ENCODE measurements around the gene TOMM22.
A peak's percentile ranks its signal among the peaks of the same experiment; 100 is the strongest.

Gene TOMM22

GRCh38 chr22:38727123-38727522 is 45.4 kb downstream of the TOMM22 start:
- Mint-ChIP-seq H3K4me3 (no peak overlapping the region), H3K36me3 (ENCODE audit: insufficient read depth) (peaks cover 100% of the 10 kb centered on the region), H3K27me3 (no peaks in the 10 kb centered on the region), H3K27ac (peak overlapping the region; percentile 36 to 95), H3K9me3 (no peaks in the 10 kb centered on the region), H3K4me1 (ENCODE audit: low read depth in 2 of 2) (peaks cover 10 to 17% of the 10 kb centered on the region in 2 donors)
- ATAC-seq (replicated peaks) (no peak), DNase-seq (no peak)

DNA sequence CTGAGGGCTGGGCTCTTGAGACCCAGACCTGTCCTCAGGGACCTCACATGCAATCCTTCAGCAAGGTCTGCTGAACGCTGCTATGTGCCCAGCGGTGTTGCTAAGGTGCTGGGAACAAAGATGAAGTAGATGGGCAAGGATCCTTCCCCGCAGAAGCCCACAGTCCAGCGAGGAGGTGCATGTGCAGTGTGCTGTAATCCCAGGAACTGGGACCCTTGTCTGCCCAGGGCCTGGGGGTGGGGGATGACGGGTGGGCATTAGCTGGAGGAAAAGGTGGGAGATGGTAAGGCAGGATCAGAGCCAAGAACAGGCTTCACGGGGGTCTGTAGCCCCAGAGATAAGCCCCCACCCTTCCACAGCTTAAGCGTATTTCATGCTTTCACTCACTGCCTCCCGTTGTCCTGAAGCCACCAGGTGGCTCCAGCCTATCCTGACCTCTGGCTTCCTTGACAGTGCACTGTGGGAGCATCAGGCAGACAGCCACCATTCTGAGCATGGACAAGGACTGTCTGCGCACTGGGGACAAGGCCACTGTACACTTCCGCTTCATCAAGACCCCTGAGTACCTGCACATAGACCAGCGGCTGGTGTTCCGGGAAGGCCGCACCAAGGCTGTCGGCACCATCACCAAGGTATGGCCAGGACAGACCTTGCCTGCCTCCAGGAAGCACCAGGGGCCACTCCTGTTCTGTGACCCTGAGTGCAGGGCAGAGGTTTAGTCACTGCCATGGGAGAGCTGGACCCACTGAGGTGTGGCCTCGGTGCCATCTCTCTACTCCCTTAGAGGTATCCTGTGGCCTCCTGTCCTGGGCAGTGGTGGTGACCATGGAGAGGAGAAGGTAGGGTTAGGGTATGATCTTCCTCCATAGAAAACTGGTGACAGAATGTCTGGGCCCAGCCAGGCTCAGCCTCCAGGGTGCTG is 46.0 kb downstream of the TOMM22 start:
- Mint-ChIP-seq H3K27ac (peak overlapping the region in 1 of 2 donors; percentile 95), H3K9me3 (no peaks in the 10 kb centered on the region), H3K4me3 (no peak overlapping the region), H3K36me3 (ENCODE audit: insufficient read depth) (peaks cover 100% of the 10 kb centered on the region), H3K4me1 (ENCODE audit: low read depth in 2 of 2) (peaks cover 14 to 18% of the 10 kb centered on the region in 2 donors), H3K27me3 (no peaks in the 10 kb centered on the region)
- DNase-seq (no peak), ATAC-seq (replicated peaks) (no peak)

DNA sequence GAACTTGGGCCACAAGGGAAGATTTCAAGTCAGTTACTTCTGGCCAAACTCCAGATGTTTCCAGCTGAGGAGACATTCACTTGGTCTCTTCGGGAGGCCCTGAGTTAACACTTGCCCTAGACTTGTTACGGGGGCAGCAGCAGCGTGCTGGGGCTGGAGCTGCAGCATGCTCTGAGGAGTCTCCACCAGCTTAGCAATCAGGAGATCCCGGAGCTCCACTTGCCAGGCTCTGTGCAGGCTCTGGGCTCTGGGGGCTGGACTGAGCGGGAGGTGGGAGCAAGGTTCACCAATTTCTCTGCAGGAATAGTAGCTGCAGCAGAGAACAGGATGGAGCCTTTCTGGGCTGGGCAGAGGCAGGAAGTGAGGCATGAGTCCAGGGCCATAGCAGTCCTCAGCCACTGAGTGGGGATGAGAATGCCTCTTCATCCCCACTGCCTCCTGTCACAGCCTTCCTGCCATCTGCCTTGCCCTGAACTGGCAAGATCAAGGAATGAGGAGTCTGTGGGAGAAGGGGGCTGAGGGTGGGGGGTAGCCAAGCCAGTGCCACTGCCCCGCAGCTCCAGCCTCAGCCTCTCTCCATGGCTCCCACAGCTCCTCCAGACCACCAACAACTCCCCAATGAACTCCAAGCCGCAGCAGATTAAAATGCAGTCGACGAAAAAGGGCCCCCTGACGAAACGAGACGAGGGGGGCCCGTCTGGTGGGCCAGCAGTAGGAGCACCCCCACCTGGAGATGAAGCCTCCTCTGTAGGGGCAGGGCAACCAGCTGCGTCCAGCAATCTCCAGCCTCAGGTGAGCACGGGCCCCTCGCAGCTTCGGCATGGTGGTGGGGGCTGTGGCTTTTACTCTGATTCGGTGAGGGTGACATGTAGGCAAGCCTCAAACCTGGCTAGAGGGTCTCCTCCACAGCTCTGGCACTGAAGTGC is 47.4 kb downstream of the TOMM22 start:
- DNase-seq (no peak), ATAC-seq (replicated peaks) (no peak)
- peaks cover 22 to 29% of the 10 kb centered on the region in 2 donors for H3K4me1 Mint-ChIP-seq (ENCODE audit: low read depth in 2 of 2)
- H3K9me3 Mint-ChIP-seq, result no peaks in the 10 kb centered on the region
- no peaks in the 10 kb centered on the region for H3K27me3 Mint-ChIP-seq
- peak overlapping the region; percentile 28 to 95 for H3K27ac Mint-ChIP-seq
- H3K36me3 Mint-ChIP-seq (ENCODE audit: insufficient read depth), result peaks cover 100% of the 10 kb centered on the region
- H3K4me3 Mint-ChIP-seq, result peak overlapping the region; percentile 22 to 44

DNA sequence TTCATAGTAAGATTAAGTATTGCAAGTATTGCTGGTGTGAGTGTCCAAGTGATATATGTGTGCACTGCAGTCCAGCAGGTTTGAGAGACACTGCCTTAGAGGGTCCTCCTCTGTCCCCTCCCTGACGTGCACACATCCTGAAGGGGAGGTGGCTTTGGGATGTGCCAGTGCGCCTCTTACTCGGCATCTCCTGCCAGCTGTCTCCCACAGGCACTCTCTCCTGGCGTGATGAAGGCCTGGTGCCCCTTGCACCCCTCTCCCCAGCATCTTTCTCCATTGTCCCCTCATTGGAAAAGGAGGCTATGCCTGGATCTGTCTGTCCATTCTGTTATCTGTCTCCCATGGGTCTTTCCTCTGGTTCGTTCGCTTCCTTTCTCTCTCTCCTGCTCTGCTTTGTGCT is 48.2 kb downstream of the TOMM22 start:
- Mint-ChIP-seq H3K27ac (peak overlapping the region; percentile 91 to 95), H3K27me3 (no peaks in the 10 kb centered on the region), H3K4me3 (no peak overlapping the region), H3K4me1 (ENCODE audit: low read depth in 2 of 2) (peaks cover 24 to 32% of the 10 kb centered on the region in 2 donors), H3K9me3 (no peaks in the 10 kb centered on the region), H3K36me3 (ENCODE audit: insufficient read depth) (peaks cover 100% of the 10 kb centered on the region)
- DNase-seq (no peak), ATAC-seq (replicated peaks) (no peak)

DNA sequence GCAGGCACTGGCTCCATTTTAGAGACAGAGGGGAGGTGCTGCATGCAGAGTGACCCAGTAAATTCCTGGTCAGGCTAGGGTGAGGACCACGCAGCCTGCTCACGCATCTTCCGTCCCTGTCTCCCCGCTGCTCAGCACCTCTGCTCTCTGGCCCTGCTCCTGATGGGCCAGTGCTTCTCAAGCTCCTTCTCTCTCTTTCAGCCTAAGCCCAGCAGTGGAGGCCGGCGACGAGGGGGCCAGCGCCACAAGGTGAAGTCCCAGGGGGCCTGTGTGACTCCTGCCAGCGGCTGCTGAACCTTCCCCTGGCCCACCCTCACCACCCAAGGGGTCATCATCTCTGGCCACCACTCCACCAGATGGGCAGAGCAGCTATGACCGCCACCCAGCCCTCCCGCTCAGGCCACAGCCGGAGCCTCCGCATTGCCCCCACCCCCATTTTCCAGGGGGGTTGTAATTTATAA is 48.7 kb downstream of the TOMM22 start:
- H3K27me3 Mint-ChIP-seq, result no peaks in the 10 kb centered on the region
- no peak for DNase-seq
- peaks cover 26 to 32% of the 10 kb centered on the region in 2 donors for H3K4me1 Mint-ChIP-seq (ENCODE audit: low read depth in 2 of 2)
- no peaks in the 10 kb centered on the region for H3K9me3 Mint-ChIP-seq
- peak overlapping the region; percentile 91 to 95 for H3K27ac Mint-ChIP-seq
- peaks cover 100% of the 10 kb centered on the region for H3K36me3 Mint-ChIP-seq (ENCODE audit: insufficient read depth)
- ATAC-seq (replicated peaks), result no peak
- no peak overlapping the region for H3K4me3 Mint-ChIP-seq

- H3K9me3 Mint-ChIP-seq, result no peaks in the 10 kb centered on the region
- no peak for DNase-seq
- ATAC-seq (replicated peaks), result no peak
- no peaks in the 10 kb centered on the region for H3K27me3 Mint-ChIP-seq
- peak overlapping the region in 1 of 2 donors; percentile 14 for H3K4me3 Mint-ChIP-seq
- H3K4me1 Mint-ChIP-seq (ENCODE audit: low read depth in 2 of 2), result peaks cover 30 to 32% of the 10 kb centered on the region in 2 donors
- peak overlapping the region; percentile 87 to 95 for H3K27ac Mint-ChIP-seq
- peaks cover 100% of the 10 kb centered on the region for H3K36me3 Mint-ChIP-seq (ENCODE audit: insufficient read depth)
Measured at GRCh38 chr22:38731703-38732161, 50.0 kb downstream of the TOMM22 start.

DNA sequence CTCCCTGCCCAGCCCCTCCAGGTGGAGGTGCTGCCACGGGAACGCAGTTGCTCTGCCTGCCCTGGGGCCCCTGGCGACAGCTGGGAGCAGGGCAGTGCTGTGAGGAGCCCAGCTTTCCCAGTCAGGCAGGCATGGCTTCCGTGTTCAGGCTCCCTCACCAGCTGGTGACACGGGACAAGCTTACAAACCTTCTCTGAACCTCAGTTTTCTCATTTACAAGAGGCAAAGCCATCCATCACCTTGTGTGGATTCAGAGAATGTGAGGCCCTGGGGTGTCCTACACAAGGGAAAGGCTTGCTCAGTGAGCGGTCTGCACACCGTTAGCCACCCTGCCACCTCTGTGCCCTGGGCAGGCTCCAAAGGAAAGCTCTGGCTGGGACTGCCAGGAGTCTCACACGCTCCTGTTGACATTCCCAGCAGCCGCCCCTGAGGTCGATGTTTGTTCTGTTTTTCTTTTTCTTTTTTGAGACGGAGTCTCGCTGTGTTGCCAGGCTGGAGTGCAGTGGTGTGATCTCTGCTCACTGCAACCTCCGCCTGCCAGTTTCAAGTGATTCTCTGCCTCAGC is 50.6 kb downstream of the TOMM22 start:
- no peaks in the 10 kb centered on the region for H3K9me3 Mint-ChIP-seq
- peak overlapping the region; percentile 87 to 95 for H3K27ac Mint-ChIP-seq
- peak overlapping the region in 1 of 2 donors; percentile 48 for H3K4me3 Mint-ChIP-seq
- H3K36me3 Mint-ChIP-seq (ENCODE audit: insufficient read depth), result peaks cover 100% of the 10 kb centered on the region
- DNase-seq (no peak), ATAC-seq (replicated peaks) (no peak)
- H3K4me1 Mint-ChIP-seq (ENCODE audit: low read depth in 2 of 2), result peaks cover 34 to 37% of the 10 kb centered on the region in 2 donors
- H3K27me3 Mint-ChIP-seq, result no peaks in the 10 kb centered on the region

DNA sequence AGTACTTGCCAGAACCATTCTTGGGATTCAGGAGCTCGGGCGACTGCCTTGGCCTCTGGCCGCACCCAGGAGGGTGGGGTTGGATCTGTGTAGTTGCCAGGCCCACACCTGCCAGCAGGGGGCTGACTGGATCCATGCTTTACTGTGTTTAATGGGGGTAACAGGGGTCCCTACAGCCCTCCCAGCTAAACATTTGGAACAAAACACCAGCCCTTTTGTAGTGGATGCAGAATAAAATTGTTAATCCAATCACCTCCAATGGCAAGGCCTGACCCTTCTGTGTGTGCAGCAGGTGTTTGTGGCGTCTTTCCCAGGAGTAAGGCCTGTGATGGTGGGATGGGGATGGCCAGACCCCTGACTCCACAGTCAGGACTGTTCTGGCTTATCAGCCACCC is 51.6 kb downstream of the TOMM22 start:
- peak; percentile 66 for ATAC-seq (replicated peaks)
- Mint-ChIP-seq H3K9me3 (no peaks in the 10 kb centered on the region), H3K27me3 (no peaks in the 10 kb centered on the region), H3K4me1 (ENCODE audit: low read depth in 2 of 2) (peaks cover 43 to 47% of the 10 kb centered on the region in 2 donors), H3K4me3 (peak overlapping the region in 1 of 2 donors; percentile 33), H3K27ac (peak overlapping the region; percentile 87 to 95), H3K36me3 (ENCODE audit: insufficient read depth) (peaks cover 100% of the 10 kb centered on the region)
- peak; percentile 46 to 60 (median 52) for DNase-seq

GRCh38 chr22:38733724-38734381 is 52.1 kb downstream of the TOMM22 start:
- DNase-seq (no peak), ATAC-seq (replicated peaks) (peak; percentile 18)
- Mint-ChIP-seq H3K36me3 (ENCODE audit: insufficient read depth) (peaks cover 100% of the 10 kb centered on the region), H3K27me3 (no peaks in the 10 kb centered on the region), H3K27ac (peak overlapping the region; percentile 87 to 95), H3K4me1 (ENCODE audit: low read depth in 2 of 2) (peaks cover 45 to 49% of the 10 kb centered on the region in 2 donors), H3K9me3 (no peaks in the 10 kb centered on the region), H3K4me3 (peak overlapping the region in 1 of 2 donors; percentile 33)

DNA sequence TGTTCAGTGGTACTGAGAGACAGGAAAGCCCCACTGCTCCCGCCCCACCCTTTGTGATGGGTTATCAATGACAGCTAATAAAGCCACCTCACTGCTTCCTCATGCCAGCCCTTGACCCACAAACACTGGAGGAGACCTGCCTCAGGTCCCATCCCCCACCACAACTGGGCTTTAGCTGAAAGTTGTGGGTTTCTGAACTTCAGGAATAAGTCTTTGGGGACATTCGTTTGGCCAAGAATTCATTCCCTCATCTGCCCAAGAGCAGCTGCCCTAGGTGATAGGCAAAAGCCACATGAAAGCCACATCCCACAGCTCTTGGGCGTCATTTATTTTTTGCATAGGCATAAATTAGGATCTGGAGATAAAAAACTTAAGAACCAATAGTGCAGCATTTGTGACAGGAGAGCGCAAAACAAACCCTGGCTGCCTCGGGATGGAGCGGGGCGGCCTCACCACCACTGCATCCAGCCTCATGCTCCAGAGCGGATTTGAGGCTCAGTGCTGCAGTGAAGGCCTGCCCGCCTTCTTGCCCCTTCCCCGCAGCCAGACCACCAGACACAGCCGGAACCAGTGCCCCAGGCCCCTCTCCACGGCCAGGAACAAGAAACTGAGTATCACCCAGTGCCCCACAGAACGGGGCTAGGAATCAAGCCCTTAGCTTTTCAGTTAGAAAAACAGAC is 52.8 kb downstream of the TOMM22 start:
- Mint-ChIP-seq H3K4me1 (ENCODE audit: low read depth in 2 of 2) (peaks cover 45 to 49% of the 10 kb centered on the region in 2 donors), H3K27ac (peak overlapping the region; percentile 72 to 95), H3K9me3 (no peaks in the 10 kb centered on the region), H3K4me3 (peak overlapping the region in 1 of 2 donors; percentile 17), H3K27me3 (no peaks in the 10 kb centered on the region), H3K36me3 (ENCODE audit: insufficient read depth) (peaks cover 100% of the 10 kb centered on the region)
- ATAC-seq (replicated peaks) (peak; percentile 8), DNase-seq (no peak)

Measured in effector memory CD8-positive, alpha-beta T cell (primary cell).